OCI-LY7 (cell line): Measurements from ENCODE around the gene PPCS.

Source experiments
- CTCF ChIP-seq: fragments of 200-600 bp; sonication (generic); conservative IDR thresholded peaks from 2 replicates; pipeline ENCODE4 v1.5.1; 2014; ENCODE audit warnings: mild to moderate bottlenecking, antibody characterized with exemption, low read length, moderate library complexity, mixed read lengths
- EZH2phosphoT487 ChIP-seq: fragments of 200-600 bp; sonication (generic); IDR thresholded peaks from 2 replicates; pipeline ENCODE4 v1.6.1; 2018; ENCODE audit warnings: low read depth, borderline replicate concordance, mild to moderate bottlenecking, mixed run types, antibody characterized with exemption, low read length, moderate library complexity, mixed read lengths

- no peak for TF ChIP-seq CTCF
- TF ChIP-seq EZH2phosphoT487 = no peak
Measured at GRCh38 chr1:42434340-42434739, 22.0 kb upstream of the PPCS start.
